SK-N-SH (cell line): ENCODE measurements around the gene NR3C1. TPM values are rescaled to one million over a fixed set of nuclear protein-coding genes. Genes with fewer than 3 reads are reported as not detected.

ENCODE experiments used
- CTCF ChIA-PET: fragments of 300-600, 350-600 bp; formaldehyde crosslinking; extraction: SDS; loops from one replicate; lab custom pipeline; 2021; lab: Yijun Ruan, JAX
- POLR2A ChIA-PET: fragments of 350-600 bp; sonication (Branson Sonifier 250); formaldehyde crosslinking; extraction: SDS; loops from one replicate; lab custom pipeline; 2020; ENCODE audit warnings: antibody characterized with exemption, inconsistent platforms; lab: Yijun Ruan, JAX
- DNase-seq: peaks from one replicate; pipeline ENCODE4 v3.0.0; 2012
- H2AFZ ChIP-seq: fragments of 200-600 bp; sonication (generic); 2 replicates; pipeline ENCODE4 v1.8.1; 2016; ENCODE audit warnings: antibody characterized with exemption, mild to moderate bottlenecking, low read depth
- H3F3A ChIP-seq: fragments of 200-600 bp; sonication (generic); replicated peaks from 2 replicates; pipeline ENCODE3; 2016; ENCODE audit warnings: antibody characterized with exemption, mild to moderate bottlenecking; ENCODE audit not compliant: insufficient read depth
- H3K27ac ChIP-seq, 2 experiments: fragments of 200-500 bp in 1 of 2; fragments of 200-600 bp in 1 of 2; sonication (Bioruptor generic) in 1 of 2; sonication (generic), shearing (Covaris generic) in 1 of 2; 2 replicates each; pipeline versions ENCODE4 v1.5.1 to v1.6.1; 2014 to 2016; ENCODE audit warnings: low read depth in 2 of 2, inconsistent platforms in 1 of 2, low read length in 1 of 2, mild to moderate bottlenecking in 1 of 2, mixed read lengths in 1 of 2
- H3K27me3 ChIP-seq: fragments of 200-600 bp; sonication (generic), shearing (Covaris generic); 2 replicates; pipeline ENCODE4 v1.6.1; 2016; ENCODE audit warnings: mixed run types; ENCODE audit not compliant: insufficient read depth
- H3K36me3 ChIP-seq, 2 experiments: fragments of 200-500 bp in 1 of 2; fragments of 200-600 bp in 1 of 2; sonication (Bioruptor generic) in 1 of 2; sonication (generic) in 1 of 2; replicated peaks in 1 of 2; 2 replicates each; pipeline versions ENCODE3 to v1.5.1; 2014 to 2016; ENCODE audit warnings: low read length in 1 of 2, mild to moderate bottlenecking in 1 of 2; ENCODE audit not compliant: insufficient read depth in 2 of 2, control insufficient read depth in 1 of 2
- H3K4me1 ChIP-seq, 2 experiments: fragments of 200-500 bp in 1 of 2; fragments of 200-600 bp in 1 of 2; sonication (Bioruptor generic) in 1 of 2; sonication (generic), shearing (Covaris generic) in 1 of 2; 2 replicates each; pipeline versions ENCODE4 v1.5.1 to v1.6.1; 2014 to 2016; ENCODE audit warnings: low read depth in 1 of 2, low read length in 1 of 2, mixed run types in 1 of 2; ENCODE audit not compliant: insufficient read depth in 2 of 2, control insufficient read depth in 1 of 2
- H3K4me2 ChIP-seq: fragments of 200-600 bp; sonication (generic), shearing (Covaris generic); 2 replicates; pipeline ENCODE4 v1.6.1; 2017; ENCODE audit warnings: mixed run types
- H3K4me3 ChIP-seq, 2 experiments: fragments of 200-500 bp in 1 of 2; fragments of 200-600 bp in 1 of 2; sonication (Bioruptor generic) in 1 of 2; sonication (generic), shearing (Covaris generic) in 1 of 2; 2 replicates each; pipeline versions ENCODE4 v1.5.1 to v1.8.1; 2014 to 2016; ENCODE audit warnings: low read depth in 2 of 2, inconsistent platforms in 1 of 2, low read length in 1 of 2, mild to moderate bottlenecking in 1 of 2, mixed read lengths in 1 of 2, moderate library complexity in 1 of 2
- H3K79me2 ChIP-seq: fragments of 200-600 bp; sonication (generic); 2 replicates; pipeline ENCODE4 v1.8.1; 2017; ENCODE audit warnings: mild to moderate bottlenecking; ENCODE audit not compliant: insufficient read depth
- H3K9ac ChIP-seq: fragments of 200-600 bp; sonication (generic); 2 replicates; pipeline ENCODE4 v1.6.1; 2017; ENCODE audit warnings: mixed run types
- H3K9me2 ChIP-seq: fragments of 200-600 bp; sonication (generic); 2 replicates; pipeline ENCODE4 v1.6.1; 2017; ENCODE audit warnings: mixed run types
- H3K9me3 ChIP-seq: fragments of 200-600 bp; sonication (generic); 2 replicates; pipeline ENCODE4 v1.6.1; 2017; ENCODE audit warnings: mixed run types, mild to moderate bottlenecking, moderate library complexity
- H4K20me1 ChIP-seq: fragments of 200-600 bp; sonication (generic); 2 replicates; pipeline ENCODE4 v1.6.1; 2017; ENCODE audit warnings: mild to moderate bottlenecking, mixed run types; ENCODE audit not compliant: insufficient read depth
- EP300 ChIP-seq, 2 experiments: IDR thresholded peaks; 2 replicates each; pipeline versions ENCODE4 v1.4.0 to v1.6.1; 2012; ENCODE audit warnings: borderline replicate concordance in 1 of 2, low read depth in 1 of 2, low read length in 1 of 2
- MAX ChIP-seq: IDR thresholded peaks from 2 replicates; pipeline ENCODE4 v1.4.0; 2012; ENCODE audit warnings: low read depth
- MXI1 ChIP-seq: IDR thresholded peaks from 2 replicates; pipeline ENCODE4 v1.6.1; 2012; ENCODE audit warnings: mild to moderate bottlenecking, low read depth, low read length, improper control_type of control experiment
- RAD21 ChIP-seq: IDR thresholded peaks from 2 replicates; pipeline ENCODE4 v1.6.1; 2012; ENCODE audit warnings: mild to moderate bottlenecking, low read length
- RFX5 ChIP-seq: IDR thresholded peaks from 2 replicates; pipeline ENCODE4 v1.6.1; 2012; ENCODE audit warnings: mild to moderate bottlenecking, improper control_type of control experiment, low read length
- RXRA ChIP-seq: IDR thresholded peaks from 2 replicates; pipeline ENCODE4 v1.4.0; 2012; ENCODE audit warnings: low read depth, mild to moderate bottlenecking, borderline replicate concordance
- SMC3 ChIP-seq: IDR thresholded peaks from 2 replicates; pipeline ENCODE4 v1.6.1; 2012; ENCODE audit warnings: low read depth, low read length, improper control_type of control experiment
- TAF1 ChIP-seq: IDR thresholded peaks from 2 replicates; pipeline ENCODE4 v1.6.1; 2012; ENCODE audit warnings: low read depth, mild to moderate bottlenecking, low read length, moderate library complexity, borderline replicate concordance
- TCF12 ChIP-seq: IDR thresholded peaks from 2 replicates; pipeline ENCODE4 v1.4.0; 2012
- USF1 ChIP-seq: IDR thresholded peaks from 2 replicates; pipeline ENCODE4 v1.4.0; 2012; ENCODE audit warnings: low read depth, borderline replicate concordance
- WGBS: methylation state at CpG from one replicate; pipeline ENCODE4 v1.1.6; 2017; ENCODE audit warnings: low lambda C conversion rate; 5-methylcytosine and 5-hydroxymethylcytosine counted together
- polyA plus RNA-seq, 3 experiments: library from polyadenylated mRNA; depleted of rRNA; stranded (reverse); fragments of >200 nt; gene quantifications; 2 replicates each; pipeline ENCODE4 v1.2.3, GENCODE V29; 2012
- TF ChIP-seq, protein P1 (sequence below): IDR thresholded peaks from 2 replicates; pipeline ENCODE4 v1.6.1; 2012; ENCODE audit warnings: mild to moderate bottlenecking, low read depth, low read length, moderate library complexity
- TF ChIP-seq, protein P2 (sequence below): fragments of 200-600 bp; sonication (generic); IDR thresholded peaks from 2 replicates; pipeline ENCODE4 v1.6.1; 2017; ENCODE audit warnings: antibody characterized with exemption, mild to moderate bottlenecking, moderate library complexity
- TF ChIP-seq, protein P3 (sequence below): IDR thresholded peaks from 2 replicates; pipeline ENCODE4; 2012

NR3C1 gene
- polyA plus RNA-seq, 1 of the 3 experiments (the other 2 are of a cell fraction) = 7.1 TPM

DNA sequence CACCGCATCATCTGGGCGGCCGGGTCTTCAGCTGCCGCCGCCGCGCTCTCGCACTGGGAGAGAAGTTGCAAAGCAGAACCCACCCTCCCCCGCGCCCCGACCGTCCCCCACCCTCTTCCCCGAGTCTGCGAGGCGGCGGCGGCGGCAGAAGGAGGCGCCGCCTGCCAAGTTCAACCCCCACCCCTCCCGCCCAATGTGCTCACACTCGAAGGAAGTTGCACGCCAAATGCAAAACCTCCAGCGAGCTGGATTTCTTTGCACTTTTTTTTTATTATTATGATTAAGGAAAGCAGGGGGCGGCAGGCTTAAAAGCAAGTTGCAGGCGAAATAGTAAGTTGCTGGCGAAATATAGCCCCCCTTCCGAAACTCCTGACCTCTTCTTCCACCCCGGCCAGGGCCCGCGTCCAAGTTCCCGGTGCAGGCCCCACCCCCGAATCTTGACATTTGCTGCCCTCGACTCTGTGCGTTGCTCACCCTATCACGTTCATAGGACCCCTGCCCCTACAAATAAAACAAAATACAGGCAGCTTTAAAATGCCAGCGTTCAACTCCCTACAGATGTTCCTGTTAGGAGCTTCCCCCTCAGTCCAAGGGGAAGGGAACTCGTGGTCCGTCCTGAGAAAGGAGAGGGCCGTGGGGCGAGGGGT, 1.1 kb upstream of the NR3C1 start (continued):
- TF ChIP-seq, protein P1, sequence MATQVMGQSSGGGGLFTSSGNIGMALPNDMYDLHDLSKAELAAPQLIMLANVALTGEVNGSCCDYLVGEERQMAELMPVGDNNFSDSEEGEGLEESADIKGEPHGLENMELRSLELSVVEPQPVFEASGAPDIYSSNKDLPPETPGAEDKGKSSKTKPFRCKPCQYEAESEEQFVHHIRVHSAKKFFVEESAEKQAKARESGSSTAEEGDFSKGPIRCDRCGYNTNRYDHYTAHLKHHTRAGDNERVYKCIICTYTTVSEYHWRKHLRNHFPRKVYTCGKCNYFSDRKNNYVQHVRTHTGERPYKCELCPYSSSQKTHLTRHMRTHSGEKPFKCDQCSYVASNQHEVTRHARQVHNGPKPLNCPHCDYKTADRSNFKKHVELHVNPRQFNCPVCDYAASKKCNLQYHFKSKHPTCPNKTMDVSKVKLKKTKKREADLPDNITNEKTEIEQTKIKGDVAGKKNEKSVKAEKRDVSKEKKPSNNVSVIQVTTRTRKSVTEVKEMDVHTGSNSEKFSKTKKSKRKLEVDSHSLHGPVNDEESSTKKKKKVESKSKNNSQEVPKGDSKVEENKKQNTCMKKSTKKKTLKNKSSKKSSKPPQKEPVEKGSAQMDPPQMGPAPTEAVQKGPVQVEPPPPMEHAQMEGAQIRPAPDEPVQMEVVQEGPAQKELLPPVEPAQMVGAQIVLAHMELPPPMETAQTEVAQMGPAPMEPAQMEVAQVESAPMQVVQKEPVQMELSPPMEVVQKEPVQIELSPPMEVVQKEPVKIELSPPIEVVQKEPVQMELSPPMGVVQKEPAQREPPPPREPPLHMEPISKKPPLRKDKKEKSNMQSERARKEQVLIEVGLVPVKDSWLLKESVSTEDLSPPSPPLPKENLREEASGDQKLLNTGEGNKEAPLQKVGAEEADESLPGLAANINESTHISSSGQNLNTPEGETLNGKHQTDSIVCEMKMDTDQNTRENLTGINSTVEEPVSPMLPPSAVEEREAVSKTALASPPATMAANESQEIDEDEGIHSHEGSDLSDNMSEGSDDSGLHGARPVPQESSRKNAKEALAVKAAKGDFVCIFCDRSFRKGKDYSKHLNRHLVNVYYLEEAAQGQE = no peak
- TF ChIP-seq USF1 = no peak
- TF ChIP-seq TCF12 = no peak
- peak; percentile 32; the same call in 1 of the 2 replicates for TF ChIP-seq MXI1
- TF ChIP-seq RXRA = peak; percentile 71; the same call in 1 of the 2 replicates
- TF ChIP-seq, protein P2, sequence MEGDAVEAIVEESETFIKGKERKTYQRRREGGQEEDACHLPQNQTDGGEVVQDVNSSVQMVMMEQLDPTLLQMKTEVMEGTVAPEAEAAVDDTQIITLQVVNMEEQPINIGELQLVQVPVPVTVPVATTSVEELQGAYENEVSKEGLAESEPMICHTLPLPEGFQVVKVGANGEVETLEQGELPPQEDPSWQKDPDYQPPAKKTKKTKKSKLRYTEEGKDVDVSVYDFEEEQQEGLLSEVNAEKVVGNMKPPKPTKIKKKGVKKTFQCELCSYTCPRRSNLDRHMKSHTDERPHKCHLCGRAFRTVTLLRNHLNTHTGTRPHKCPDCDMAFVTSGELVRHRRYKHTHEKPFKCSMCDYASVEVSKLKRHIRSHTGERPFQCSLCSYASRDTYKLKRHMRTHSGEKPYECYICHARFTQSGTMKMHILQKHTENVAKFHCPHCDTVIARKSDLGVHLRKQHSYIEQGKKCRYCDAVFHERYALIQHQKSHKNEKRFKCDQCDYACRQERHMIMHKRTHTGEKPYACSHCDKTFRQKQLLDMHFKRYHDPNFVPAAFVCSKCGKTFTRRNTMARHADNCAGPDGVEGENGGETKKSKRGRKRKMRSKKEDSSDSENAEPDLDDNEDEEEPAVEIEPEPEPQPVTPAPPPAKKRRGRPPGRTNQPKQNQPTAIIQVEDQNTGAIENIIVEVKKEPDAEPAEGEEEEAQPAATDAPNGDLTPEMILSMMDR = no peak
- no peak; the same call in 1 of the 2 replicates for TF ChIP-seq MAX
- peak in 1 of 2 experiments; percentile 10; a peak in 1 of 4 replicates for TF ChIP-seq EP300 (IDR thresholded peaks at IDR 0.05; ENCODE audit: borderline replicate concordance in 1 of 2, low read depth in 1 of 2, low read length in 1 of 2)
- TF ChIP-seq RFX5 = no peak
- TF ChIP-seq TAF1 = no peak
- TF ChIP-seq RAD21 = no peak
- no peak for TF ChIP-seq SMC3
- TF ChIP-seq, all 33 proteins: peak for 5

DNA sequence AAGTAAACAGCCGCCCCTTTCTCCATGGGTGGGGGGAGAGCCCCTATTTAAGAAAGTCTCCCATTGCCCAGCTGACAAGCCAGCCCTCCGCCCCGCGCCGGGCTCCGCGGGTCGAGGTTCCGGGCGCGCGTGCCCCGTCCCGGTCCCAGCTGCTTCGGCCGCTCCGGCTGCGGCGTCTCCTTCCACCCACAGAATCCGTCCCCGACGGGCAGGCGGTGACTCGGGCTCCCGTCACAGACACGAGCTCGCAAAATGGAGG, 223 bp downstream of the NR3C1 start:
- peak overlapping the region; percentile 87 to 99 for H3K27ac ChIP-seq
- peaks cover 52% of the 10 kb centered on the region for H3K79me2 ChIP-seq
- H3K4me2 ChIP-seq = peak overlapping the region; percentile 87
- 0 out of 2 replicates have a peak, but pooled peaks cover 3% of the 10 kb centered on the region for H3K9me3 ChIP-seq
- H3K27me3 ChIP-seq = no peaks in the 10 kb centered on the region
- peaks cover 16 to 17% of the 10 kb centered on the region in 2 experiments for H3K36me3 ChIP-seq
- peak overlapping the region; percentile 83 to 90 for H3K4me3 ChIP-seq
- no peaks in the 10 kb centered on the region for H3K9me2 ChIP-seq
- peak overlapping the region; percentile 61; the same call in 1 of the 2 replicates for H2AFZ ChIP-seq
- H3F3A ChIP-seq = peaks cover 17% of the 10 kb centered on the region
- H3K9ac ChIP-seq = peak overlapping the region; percentile 90
- peak; percentile 39; the same call in 1 of the 2 replicates for TF ChIP-seq MAX
- TF ChIP-seq, protein P3, sequence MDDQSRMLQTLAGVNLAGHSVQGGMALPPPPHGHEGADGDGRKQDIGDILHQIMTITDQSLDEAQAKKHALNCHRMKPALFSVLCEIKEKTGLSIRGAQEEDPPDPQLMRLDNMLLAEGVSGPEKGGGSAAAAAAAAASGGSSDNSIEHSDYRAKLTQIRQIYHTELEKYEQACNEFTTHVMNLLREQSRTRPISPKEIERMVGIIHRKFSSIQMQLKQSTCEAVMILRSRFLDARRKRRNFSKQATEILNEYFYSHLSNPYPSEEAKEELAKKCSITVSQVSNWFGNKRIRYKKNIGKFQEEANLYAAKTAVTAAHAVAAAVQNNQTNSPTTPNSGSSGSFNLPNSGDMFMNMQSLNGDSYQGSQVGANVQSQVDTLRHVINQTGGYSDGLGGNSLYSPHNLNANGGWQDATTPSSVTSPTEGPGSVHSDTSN = no peak
- peaks cover 9 to 19% of the 10 kb centered on the region in 2 experiments; a peak in 3 of 4 replicates for H3K4me1 ChIP-seq
- no CpG with 5 or more reads among the region's 27 CpGs for WGBS
- ChIA-PET POLR2A (interaction anchor here (0.6 to 0.8 kb wide), 3 partner anchors 398 to 419 kb away, joined by 3 to 4 read pairs (median 4); no protein-coding TSS in a partner anchor), CTCF (interaction anchor here (0.6 to 3.0 kb wide), 44 partner anchors 9 to 744 kb away, joined by 3 to 32 read pairs (median 4); no protein-coding TSS in a partner anchor)
- DNase-seq = no peak
- peaks cover 39% of the 10 kb centered on the region for H4K20me1 ChIP-seq
